Peyer's patch (tissue), 4 donors: Measurements from ENCODE around the gene CAMK2B. TPM values are rescaled to one million over a fixed set of nuclear protein-coding genes. Genes with fewer than 3 reads are reported as not detected.
"Not testable (repeated sequence)": the region's sequence is repeated elsewhere in the genome, so short reads cannot be mapped to it uniquely, and the experiment has no call there.

ENCODE experiments used
- DNase-seq, 3 donors: peaks; one replicate each; pipeline ENCODE4 v3.0.0-alpha.2; 2017 to 2019
- H3K27ac ChIP-seq, 4 donors: fragments of 200-600 bp; sonication (generic); one replicate each; pipeline ENCODE4 v1.5.1; 2016 to 2019
- H3K27me3 ChIP-seq, 2 donors: fragments of 200-600 bp; sonication (generic); one replicate each; pipeline ENCODE4 v1.5.1; 2019
- H3K36me3 ChIP-seq, 3 donors: fragments of 200-600 bp; sonication (generic); one replicate each; pipeline ENCODE4 v1.5.1; 2016 to 2019
- H3K4me1 ChIP-seq, 4 donors: fragments of 200-600 bp; sonication (generic); one replicate each; pipeline ENCODE4 v1.5.1; 2016 to 2019
- H3K4me3 ChIP-seq, 4 donors: fragments of 200-600 bp; sonication (generic); 1 replicate in 3 of 4; 2 replicates in 1 of 4; pipeline ENCODE4 v1.5.1; 2016 to 2019; ENCODE audit warnings: mild to moderate bottlenecking in 1 of 4
- H3K9me3 ChIP-seq, 4 donors: fragments of 200-600 bp; sonication (generic); one replicate each; pipeline ENCODE4 v1.5.1; 2016 to 2019; ENCODE audit warnings: mild to moderate bottlenecking in 1 of 4
- CTCF ChIP-seq, 6 experiments: fragments of 450-650 bp in 4 of 6; fragments of 200-600 bp in 2 of 6; sonication (generic) in 1 of 6; IDR thresholded peaks; one replicate each; pipeline ENCODE4 v1.5.1; 2017 to 2019; ENCODE audit warnings: antibody characterized with exemption in 6 of 6, mild to moderate bottlenecking in 3 of 6, moderate library complexity in 1 of 6
- POLR2A ChIP-seq, 2 donors: fragments of 450-650 bp; IDR thresholded peaks; one replicate each; pipeline ENCODE4 v1.5.1; 2017; ENCODE audit warnings: antibody characterized with exemption in 2 of 2, mild to moderate bottlenecking in 2 of 2, moderate library complexity in 2 of 2
- total RNA-seq, 4 donors: library from RNA; depleted of rRNA; stranded (reverse); fragments of >200 nt; gene quantifications; one replicate each; pipeline ENCODE4 v1.1.0, GENCODE V29; 2016

The CAMK2B gene
- total RNA-seq, 4 donors from 2014 or later: 0.67 to 3.9 (median 2.2) TPM

- Histone ChIP-seq H3K36me3 (peaks cover 0 to 88% (median 0%) of the 10 kb centered on the region in 3 donors), H3K4me3 (no peak overlapping the region), H3K4me1 (no peaks in the 10 kb centered on the region), H3K27me3 (no peaks in the 10 kb centered on the region), H3K9me3 (no peaks in the 10 kb centered on the region), H3K27ac (no peak overlapping the region)
- DNase-seq: peak in 1 of 3 donors; percentile 7
- TF ChIP-seq POLR2A (IDR thresholded peaks at IDR 0.05): no peak
- TF ChIP-seq CTCF (IDR thresholded peaks at IDR 0.05): no peak
Observed at GRCh38 chr7:44210107-44210506, 115.3 kb downstream of the CAMK2B start.

GRCh38 chr7:44208085-44208484 is 117.3 kb downstream of the CAMK2B start:
- H3K4me3 ChIP-seq: no peak overlapping the region
- peaks cover 0 to 11% (median 0%) of the 10 kb centered on the region in 4 donors for H3K4me1 ChIP-seq
- H3K27ac ChIP-seq: no peak overlapping the region
- peaks cover 0 to 94% (median 0%) of the 10 kb centered on the region in 3 donors for H3K36me3 ChIP-seq
- H3K9me3 ChIP-seq: no peaks in the 10 kb centered on the region
- TF ChIP-seq POLR2A (IDR thresholded peaks at IDR 0.05) (no peak), CTCF (IDR thresholded peaks at IDR 0.05) (no peak)
- no peaks in the 10 kb centered on the region for H3K27me3 ChIP-seq
- DNase-seq: peak in 1 of 3 donors; percentile 22

GRCh38 chr7:44206008-44206407 is 119.4 kb downstream of the CAMK2B start:
- DNase-seq: peak in 1 of 3 donors; percentile 14
- Histone ChIP-seq H3K4me1 (peaks cover 0 to 28% (median 3%) of the 10 kb centered on the region in 4 donors), H3K27me3 (no peaks in the 10 kb centered on the region), H3K9me3 (no peaks in the 10 kb centered on the region), H3K27ac (no peak overlapping the region), H3K4me3 (no peak overlapping the region), H3K36me3 (peaks cover 0 to 74% (median 0%) of the 10 kb centered on the region in 3 donors)
- no peak for TF ChIP-seq POLR2A (IDR thresholded peaks at IDR 0.05)

- Histone ChIP-seq H3K36me3 (peaks cover 0 to 32% (median 0%) of the 10 kb centered on the region in 3 donors), H3K27ac (no peak overlapping the region), H3K4me3 (peak overlapping the region; percentile 70 to 97 (median 80)), H3K4me1 (peaks cover 0 to 28% (median 3%) of the 10 kb centered on the region in 4 donors), H3K9me3 (no peaks in the 10 kb centered on the region), H3K27me3 (no peaks in the 10 kb centered on the region)
- no peak for TF ChIP-seq CTCF (IDR thresholded peaks at IDR 0.05)
- TF ChIP-seq POLR2A (IDR thresholded peaks at IDR 0.05): no peak
- no peak for DNase-seq
Observed at GRCh38 chr7:44201813-44202212, 123.6 kb downstream of the CAMK2B start.

GRCh38 chr7:44200699-44201461 is 124.5 kb downstream of the CAMK2B start, which contains the start of gene YKT6:
Gene YKT6 (plus strand): TSS chr7:44200978. CDS start chr7:44201136, 158 bp downstream.
- Histone ChIP-seq H3K4me3 (peak within 1 kb of the TSS; percentile 70 to 97 (median 80)), H3K4me1 (peaks cover 0 to 28% (median 3%) of the 10 kb centered on the region in 4 donors), H3K36me3 (peaks cover 0 to 22% (median 0%) of the 10 kb centered on the region in 3 donors), H3K27ac (peak within 1 kb of the TSS; percentile 69 to 86 (median 71)), H3K27me3 (no peaks in the 10 kb centered on the region), H3K9me3 (no peaks in the 10 kb centered on the region)
- DNase-seq: peak; percentile 94 to 98 (median 95)
- TF ChIP-seq POLR2A (IDR thresholded peaks at IDR 0.05) (peak; percentile 88 to 90), CTCF (IDR thresholded peaks at IDR 0.05) (peak; percentile 62 to 89 (median 80))

- H3K27me3 ChIP-seq, H3K9me3 ChIP-seq, H3K27ac ChIP-seq, DNase-seq: not testable (repeated sequence)
- Histone ChIP-seq H3K36me3 (peaks cover 0 to 15% (median 0%) of the 10 kb centered on the region in 3 donors), H3K4me1 (peaks cover 0 to 28% (median 3%) of the 10 kb centered on the region in 4 donors), H3K4me3 (peak overlapping the region in 1 of 4 donors; percentile 75)
Observed at GRCh38 chr7:44200163-44200562, 125.2 kb downstream of the CAMK2B start.
